MM.1S (cell line): ENCODE results near the gene POMGNT2.

Source experiments
- EZH2 ChIP-seq: fragments of 300-600 bp; sonication (generic); optimal IDR thresholded peaks from 2 replicates; pipeline ENCODE3; 2017; ENCODE audit warnings: low read depth, mild to moderate bottlenecking, antibody characterized with exemption, low read length, mixed read lengths
- TF ChIP-seq, protein P1 (sequence below): fragments of 300-600 bp; sonication (generic); IDR thresholded peaks from 2 replicates; pipeline ENCODE4 v1.5.1; 2016; ENCODE audit warnings: antibody characterized with exemption, low read length, mixed read lengths

GRCh38 chr3:43142472-43142871 lies 36.6 kb upstream of the POMGNT2 start:
- no peak for TF ChIP-seq EZH2
- TF ChIP-seq, protein P1, sequence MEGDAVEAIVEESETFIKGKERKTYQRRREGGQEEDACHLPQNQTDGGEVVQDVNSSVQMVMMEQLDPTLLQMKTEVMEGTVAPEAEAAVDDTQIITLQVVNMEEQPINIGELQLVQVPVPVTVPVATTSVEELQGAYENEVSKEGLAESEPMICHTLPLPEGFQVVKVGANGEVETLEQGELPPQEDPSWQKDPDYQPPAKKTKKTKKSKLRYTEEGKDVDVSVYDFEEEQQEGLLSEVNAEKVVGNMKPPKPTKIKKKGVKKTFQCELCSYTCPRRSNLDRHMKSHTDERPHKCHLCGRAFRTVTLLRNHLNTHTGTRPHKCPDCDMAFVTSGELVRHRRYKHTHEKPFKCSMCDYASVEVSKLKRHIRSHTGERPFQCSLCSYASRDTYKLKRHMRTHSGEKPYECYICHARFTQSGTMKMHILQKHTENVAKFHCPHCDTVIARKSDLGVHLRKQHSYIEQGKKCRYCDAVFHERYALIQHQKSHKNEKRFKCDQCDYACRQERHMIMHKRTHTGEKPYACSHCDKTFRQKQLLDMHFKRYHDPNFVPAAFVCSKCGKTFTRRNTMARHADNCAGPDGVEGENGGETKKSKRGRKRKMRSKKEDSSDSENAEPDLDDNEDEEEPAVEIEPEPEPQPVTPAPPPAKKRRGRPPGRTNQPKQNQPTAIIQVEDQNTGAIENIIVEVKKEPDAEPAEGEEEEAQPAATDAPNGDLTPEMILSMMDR = no peak
